Esophagus mucosa (tissue), 1 donor: ENCODE measurements around the gene HELZ2. TPM values are rescaled to one million over a fixed set of nuclear protein-coding genes. Genes with fewer than 3 reads are reported as not detected.
"Not testable (repeated sequence)": the region's sequence is repeated elsewhere in the genome, so short reads cannot be mapped to it uniquely, and the experiment has no call there.

ENCODE experiments used
- ATAC-seq: fragments of 200-7000 bp; cut with Tn5 transposase; one replicate; pipeline ENCODE4 v1.9.1; 2020
- total RNA-seq: library from RNA; stranded (reverse); gene quantifications from one replicate; pipeline ENCODE4 v1.2.4, GENCODE V29; 2023
- donor health status: DM: yes; HTN: yes; CAD: no.

The HELZ2 gene
- total RNA-seq, 1 donor from 2014 or later: 32.0 TPM

DNA sequence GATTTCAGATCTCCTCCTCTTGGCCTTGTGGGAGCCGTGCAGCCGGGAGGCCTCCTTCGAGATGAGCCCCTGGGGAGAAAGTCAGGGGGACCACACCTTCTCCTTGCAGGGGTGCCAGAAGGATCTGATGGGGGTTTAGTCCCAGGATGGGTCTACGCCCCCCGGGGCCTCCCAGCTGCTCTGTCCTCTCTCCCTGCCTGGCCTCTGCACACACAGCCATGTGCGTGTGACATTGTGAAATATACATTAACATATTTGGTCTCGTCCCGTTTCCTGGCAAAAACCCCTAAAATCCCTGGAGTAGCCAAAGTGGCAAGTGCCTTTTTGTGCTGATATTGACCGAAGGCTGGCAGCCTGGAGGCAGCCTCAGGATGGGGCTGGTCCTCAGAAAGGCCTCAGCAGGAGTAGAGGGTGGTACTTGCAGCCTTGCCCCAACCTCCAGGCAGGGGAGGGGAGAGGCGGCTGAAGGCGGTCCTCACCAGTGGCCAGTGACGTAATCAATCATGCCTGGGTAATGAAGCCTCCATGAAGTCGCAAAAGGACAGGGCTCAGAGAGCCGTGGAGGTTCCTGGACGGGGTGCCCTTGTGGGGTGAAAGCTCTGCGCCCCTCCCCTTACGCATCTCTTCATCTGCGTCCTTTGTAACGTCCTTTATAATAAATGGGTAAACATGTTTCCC is 5.1 kb upstream of the HELZ2 start:
- no peak for ATAC-seq

GRCh38 chr20:63578224-63579016 is 4.4 kb upstream of the HELZ2 start:
- ATAC-seq: no peak

- ATAC-seq: no peak
Observed at GRCh38 chr20:63577317-63577894, 3.4 kb upstream of the HELZ2 start.

- ATAC-seq: no peak
Observed at GRCh38 chr20:63576311-63576710, 2.3 kb upstream of the HELZ2 start.

DNA sequence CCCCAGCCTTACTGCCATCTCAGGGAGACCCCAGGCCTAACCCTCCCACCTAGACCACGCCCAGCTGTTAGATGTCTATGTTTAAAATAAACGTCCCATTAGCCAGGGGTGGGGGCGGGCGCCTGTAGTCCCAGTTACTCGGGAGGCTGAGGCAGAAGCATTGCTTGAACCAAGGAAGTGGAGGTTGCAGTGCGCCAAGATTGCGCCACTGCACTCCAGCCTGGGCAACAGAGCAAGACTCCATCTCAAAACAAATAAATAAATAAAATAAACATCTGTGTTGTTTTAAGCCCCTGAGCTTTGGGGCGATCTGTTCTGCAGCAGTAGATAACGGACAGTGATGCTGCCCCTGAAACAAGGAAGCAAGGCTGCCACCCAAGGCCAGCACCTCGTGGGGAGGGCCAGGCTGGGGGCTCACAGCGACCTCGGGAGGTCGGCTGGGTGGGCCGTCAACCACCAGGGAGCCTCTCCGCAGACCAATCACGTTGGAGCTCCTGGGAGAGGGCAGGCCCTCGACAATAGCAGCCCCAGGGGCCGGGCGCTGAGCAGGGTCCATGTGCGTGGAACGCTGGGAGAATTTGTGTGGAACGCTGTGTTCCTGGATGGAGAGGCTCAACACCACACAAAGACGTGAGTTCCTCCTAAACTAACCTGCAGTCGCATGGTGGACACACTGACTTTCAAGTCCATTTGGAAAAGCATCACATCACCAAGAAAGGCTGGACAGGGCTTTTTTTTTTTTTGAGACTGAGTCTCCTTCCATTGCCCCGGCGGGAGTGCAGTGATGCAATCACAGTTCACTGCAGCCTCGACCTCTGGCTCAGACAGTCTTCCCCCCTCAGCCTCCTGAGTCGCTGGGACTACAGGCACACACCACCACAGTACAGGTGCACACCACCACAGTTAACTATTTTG is 1.0 kb upstream of the HELZ2 start:
- no peak for ATAC-seq

DNA sequence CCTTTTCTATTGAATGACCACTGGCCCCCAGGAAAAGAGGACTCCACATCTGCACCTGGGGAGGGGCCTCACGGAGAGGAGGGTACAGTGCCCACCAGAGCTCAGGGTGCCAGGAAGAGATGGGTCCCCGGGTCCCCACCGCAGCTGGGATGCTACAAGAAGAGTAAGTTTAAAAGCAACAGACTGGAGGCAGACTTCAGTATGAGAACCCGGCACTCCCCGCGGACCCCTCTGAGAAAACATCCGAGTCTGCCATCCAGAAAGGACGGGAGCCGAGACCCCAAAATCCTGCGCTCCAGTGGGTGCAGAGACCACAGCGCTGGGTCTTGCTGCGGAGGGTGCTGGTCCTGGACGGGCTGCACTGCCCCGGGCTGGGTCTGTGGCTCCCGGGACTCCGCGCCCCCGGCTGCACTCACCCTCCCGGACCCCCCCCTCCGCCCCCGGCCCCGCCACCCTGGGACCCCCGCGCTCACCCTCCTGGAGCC is 350 bp downstream of the HELZ2 start:
- peak; percentile 15 for ATAC-seq

- peak; percentile 10 for ATAC-seq
Observed at GRCh38 chr20:63572788-63573646, 1.0 kb downstream of the HELZ2 start.

DNA sequence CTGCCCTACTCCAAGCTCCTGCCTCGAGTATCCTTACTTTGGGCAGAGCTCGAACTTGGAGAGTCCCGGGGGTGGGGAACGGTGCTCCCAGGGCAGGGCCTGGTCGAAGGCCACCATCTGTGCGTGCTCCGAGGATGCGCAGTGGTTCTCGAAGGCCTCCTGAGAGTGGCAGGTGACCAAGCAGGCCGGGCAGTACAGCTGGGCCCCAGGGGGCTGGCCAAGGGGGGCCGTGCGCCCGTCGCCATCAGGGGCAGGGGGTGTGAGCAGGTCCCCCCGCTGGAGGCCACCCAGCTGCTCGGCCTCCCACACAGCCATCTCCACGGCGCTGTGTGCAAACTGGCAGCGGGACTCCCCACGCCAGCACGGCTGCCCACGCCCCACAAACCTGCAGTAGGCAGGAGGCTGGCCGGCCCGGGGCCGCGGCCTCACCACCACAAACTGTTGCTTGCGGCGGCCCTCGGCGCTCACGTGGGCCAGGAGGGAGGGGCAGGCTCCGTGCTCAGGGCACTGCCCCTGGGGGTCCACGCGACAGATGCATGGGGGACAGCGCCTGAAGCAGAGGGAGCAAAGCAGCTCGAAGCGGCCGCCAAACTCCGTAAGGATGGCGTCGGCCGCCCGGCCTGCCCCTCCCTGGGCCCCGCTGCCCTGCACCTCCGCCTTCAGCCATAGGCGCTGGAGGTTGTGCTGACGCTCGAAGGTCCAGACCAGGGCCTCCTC is 1.8 kb downstream of the HELZ2 start:
- ATAC-seq: no peak

DNA sequence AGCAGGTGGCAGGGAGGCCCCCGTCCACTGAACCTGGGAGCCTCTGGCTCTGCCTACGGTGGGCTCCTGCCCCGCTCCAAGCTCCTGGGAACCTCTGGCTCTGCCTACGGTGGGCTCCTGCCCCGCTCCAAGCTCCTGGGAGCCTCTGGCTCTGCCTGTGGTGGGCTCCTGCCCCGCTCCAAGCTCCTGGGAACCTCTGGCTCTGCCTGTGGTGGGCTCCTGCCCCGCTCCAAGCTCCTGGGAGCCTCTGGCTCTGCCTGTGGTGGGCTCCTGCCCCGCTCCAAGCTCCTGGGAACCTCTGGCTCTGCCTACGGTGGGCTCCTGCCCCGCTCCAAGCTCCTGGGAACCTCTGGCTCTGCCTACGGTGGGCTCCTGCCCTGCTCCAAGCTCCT is 3.0 kb downstream of the HELZ2 start:
- not testable (repeated sequence) for ATAC-seq

DNA sequence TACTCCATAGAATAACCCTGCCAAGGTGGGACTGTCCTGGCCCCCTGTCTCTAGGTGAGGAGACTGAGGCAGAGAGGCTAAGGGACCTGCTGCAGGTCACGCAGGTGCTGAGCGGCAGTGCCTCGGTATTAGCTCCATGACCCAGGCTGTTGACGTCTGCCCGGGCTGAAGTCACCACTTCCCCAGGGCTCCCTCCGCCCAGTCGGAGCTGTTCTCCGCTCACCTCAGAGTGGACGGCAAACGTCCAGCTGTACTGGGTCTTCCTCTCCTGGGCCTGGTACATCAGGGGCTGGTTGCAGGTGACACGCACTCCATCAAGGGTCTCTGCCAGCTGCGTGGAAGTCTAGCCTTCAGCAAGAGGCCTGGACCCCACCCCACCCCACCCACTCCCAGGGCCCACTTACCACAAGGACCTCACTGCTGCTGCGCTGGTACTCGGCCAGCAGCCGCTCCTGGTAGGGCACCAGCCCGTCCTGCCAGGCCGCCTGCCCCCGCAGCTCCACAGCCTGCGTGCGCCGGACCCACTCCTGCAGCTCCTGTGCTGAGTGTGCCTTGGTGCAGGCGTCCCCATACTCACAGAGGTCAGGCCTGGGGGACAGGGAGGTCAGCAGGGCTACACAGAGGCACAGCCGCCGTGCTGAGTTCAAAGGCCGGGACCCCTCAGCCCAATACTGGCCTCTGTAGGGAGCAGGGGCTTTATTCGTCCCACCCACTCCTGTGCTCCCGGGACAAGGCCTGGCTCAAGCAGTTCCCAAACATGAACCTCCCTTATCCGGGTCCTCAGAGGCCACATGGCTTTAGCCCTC is 3.6 kb downstream of the HELZ2 start:
- ATAC-seq: no peak

DNA sequence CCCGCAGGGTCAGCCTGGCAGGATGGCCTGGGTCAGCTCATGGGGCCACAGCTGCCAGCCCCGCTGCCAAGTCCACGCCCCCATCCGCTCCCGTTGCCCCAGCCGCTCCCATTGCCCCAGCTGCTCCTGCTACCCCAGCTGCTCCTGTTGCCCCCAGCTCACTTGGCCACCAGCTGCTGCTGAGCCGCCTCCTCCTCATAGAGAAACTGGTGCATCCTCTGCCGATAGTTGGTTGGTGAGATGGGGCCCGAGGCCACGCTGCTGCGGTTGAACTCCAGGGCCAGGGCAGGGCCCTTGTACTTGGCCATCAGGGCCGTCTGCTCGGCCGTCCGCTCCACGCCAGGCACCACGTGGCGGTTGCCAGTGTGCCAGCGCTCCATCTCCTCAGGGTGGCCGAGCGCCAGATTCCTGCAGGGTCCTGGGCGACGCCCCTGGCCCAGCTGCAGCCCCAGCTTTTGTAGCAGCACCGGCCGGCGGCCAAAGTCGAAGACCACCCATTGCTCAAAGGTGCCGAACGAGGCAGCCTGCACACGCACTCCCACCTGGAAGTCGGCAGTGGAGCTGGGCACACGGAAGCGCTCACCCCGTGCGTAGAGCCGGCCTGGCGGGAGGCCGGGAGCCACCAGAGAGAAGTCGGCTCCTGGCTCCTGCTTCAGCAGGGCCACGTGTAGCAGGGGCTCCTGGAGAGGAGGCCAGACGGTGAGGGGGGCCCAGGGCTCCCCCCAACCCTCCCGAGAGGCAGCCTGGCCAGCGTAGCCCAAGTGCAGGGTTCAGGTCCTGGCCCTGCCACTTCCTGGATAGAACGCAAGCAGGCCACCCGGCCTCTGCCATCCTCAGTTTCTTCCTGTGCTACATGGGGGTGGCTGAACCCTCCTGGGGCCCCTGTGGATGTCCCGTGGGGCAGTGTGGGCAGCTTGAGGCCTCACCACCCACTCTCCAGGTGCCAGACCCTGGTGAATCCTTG is 4.8 kb downstream of the HELZ2 start:
- ATAC-seq: no peak

DNA sequence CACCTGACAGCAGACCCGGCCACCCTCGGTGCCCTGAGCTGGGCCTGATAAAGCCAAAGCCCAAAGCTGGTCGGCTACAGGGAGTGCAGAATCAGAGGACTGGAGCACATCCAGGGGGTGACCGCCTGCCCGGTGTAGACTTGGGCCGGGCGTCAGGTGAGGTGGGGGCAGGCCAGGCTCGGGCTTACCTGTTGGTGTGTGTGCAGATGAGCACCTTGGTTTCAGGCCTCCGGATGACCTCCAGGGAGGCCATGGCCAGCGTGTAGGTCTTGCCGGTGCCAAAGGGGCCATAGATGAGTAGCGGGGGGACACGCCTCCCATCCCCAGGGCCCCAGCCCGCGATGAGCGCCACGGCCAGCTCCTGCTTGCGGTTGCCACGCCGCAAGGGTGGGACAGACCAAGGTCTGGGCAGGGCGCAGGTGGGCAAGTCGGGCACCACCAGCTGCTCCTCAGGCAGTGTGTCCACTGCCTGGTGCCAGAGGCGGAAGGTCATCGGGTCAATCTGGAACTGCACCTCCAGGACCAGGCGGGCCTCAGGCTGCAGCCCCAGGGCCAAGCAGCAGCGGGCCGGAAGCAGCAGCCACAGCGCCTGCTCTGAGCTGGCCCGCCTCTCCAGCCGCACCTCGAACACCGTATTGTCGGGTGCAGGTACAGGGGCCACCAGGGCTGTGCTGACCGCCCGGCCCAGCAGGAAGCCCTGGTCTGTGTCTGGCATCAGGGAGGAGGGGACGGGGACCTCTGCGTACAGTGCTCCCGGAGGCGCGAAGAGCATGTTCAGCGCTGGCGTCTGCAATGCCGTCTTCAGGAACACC is 5.7 kb downstream of the HELZ2 start:
- no peak for ATAC-seq

GRCh38 chr20:63567386-63568169 is 6.5 kb downstream of the HELZ2 start:
- ATAC-seq: peak; percentile 1

- peak; percentile 3 for ATAC-seq
Observed at GRCh38 chr20:63567136-63567385, 7.0 kb downstream of the HELZ2 start.

- no peak for ATAC-seq
Observed at GRCh38 chr20:63566395-63567135, 7.5 kb downstream of the HELZ2 start.

- ATAC-seq: no peak
Observed at GRCh38 chr20:63565699-63566335, 8.2 kb downstream of the HELZ2 start.
